Peyer's patch (tissue), 4 donors: Measurements from ENCODE around the gene MBD4.

Experiments
- CTCF ChIP-seq, 6 experiments: fragments of 450-650 bp in 4 of 6; fragments of 200-600 bp in 2 of 6; sonication (generic) in 1 of 6; IDR thresholded peaks; one replicate each; pipeline ENCODE4 v1.5.1; 2017 to 2019; ENCODE audit warnings: antibody characterized with exemption in 6 of 6, mild to moderate bottlenecking in 3 of 6, moderate library complexity in 1 of 6
- POLR2A ChIP-seq, 2 donors: fragments of 450-650 bp; IDR thresholded peaks; one replicate each; pipeline ENCODE4 v1.5.1; 2017; ENCODE audit warnings: antibody characterized with exemption in 2 of 2, mild to moderate bottlenecking in 2 of 2, moderate library complexity in 2 of 2

DNA sequence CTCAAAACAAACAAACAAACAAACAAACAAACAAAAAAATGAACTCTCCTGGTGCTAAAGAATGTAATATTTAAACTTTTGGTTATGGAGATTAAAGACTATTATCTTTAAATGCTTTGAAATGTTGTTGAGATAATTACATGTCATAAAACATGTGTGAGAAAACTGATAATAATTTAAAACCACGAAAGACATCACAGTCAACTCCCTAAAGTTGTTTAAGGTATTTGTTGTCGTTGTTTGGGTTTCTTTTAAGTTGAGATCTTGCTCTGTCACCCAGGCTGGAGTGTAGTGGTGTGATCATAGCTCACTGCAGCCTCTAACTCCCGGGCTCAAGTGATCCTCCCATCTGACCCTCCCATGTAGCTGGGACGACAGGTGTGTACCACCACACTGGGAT is 23.3 kb downstream of the MBD4 start:
- TF ChIP-seq POLR2A (IDR thresholded peaks at IDR 0.05) (no peak), CTCF (IDR thresholded peaks at IDR 0.05) (no peak)
